HCEC 1CT (cell line): ENCODE measurements around the gene HOXA10.

Source experiments
- DNase-seq: peaks from one replicate; pipeline ENCODE4 v3.0.0-alpha.2; 2017

The HOXA10 gene

GRCh38 chr7:27189997-27190748, 16.1 kb upstream of the HOXA10 start:
- no peak for DNase-seq

GRCh38 chr7:27189295-27189996, 15.3 kb upstream of the HOXA10 start:
- DNase-seq = peak; percentile 42

GRCh38 chr7:27188386-27189294, 14.5 kb upstream of the HOXA10 start:
- peak; percentile 60 for DNase-seq

- peak; percentile 28 for DNase-seq
Observed at GRCh38 chr7:27187475-27188385, 13.6 kb upstream of the HOXA10 start.

- DNase-seq = peak; percentile 34
Observed at GRCh38 chr7:27186668-27187474, 12.8 kb upstream of the HOXA10 start.

- peak; percentile 36 for DNase-seq
Observed at GRCh38 chr7:27185854-27186667, 11.9 kb upstream of the HOXA10 start.

- peak; percentile 98 for DNase-seq
Observed at GRCh38 chr7:27185013-27185853, 11.1 kb upstream of the HOXA10 start, which contains the start of gene HOXA11. Gene HOXA11 (minus strand): TSS chr7:27185232. CDS start chr7:27185144, 88 bp downstream.

GRCh38 chr7:27184337-27185012, 10.4 kb upstream of the HOXA10 start:
- peak; percentile 62 for DNase-seq

- peak; percentile 40 for DNase-seq
Observed at GRCh38 chr7:27183682-27184336, 9.7 kb upstream of the HOXA10 start.

- DNase-seq = peak; percentile 43
Observed at GRCh38 chr7:27182861-27183681, 9.0 kb upstream of the HOXA10 start.

GRCh38 chr7:27182285-27182841, 8.2 kb upstream of the HOXA10 start:
- DNase-seq = no peak

- peak; percentile 11 for DNase-seq
Observed at GRCh38 chr7:27181795-27182275, 7.7 kb upstream of the HOXA10 start.

- DNase-seq = no peak
Observed at GRCh38 chr7:27180431-27181420, 6.6 kb upstream of the HOXA10 start.

- peak; percentile 87 for DNase-seq
Observed at GRCh38 chr7:27179503-27180430, 5.6 kb upstream of the HOXA10 start.
